ENCODE data around the gene USP50. TPM values are rescaled to one million over a fixed set of nuclear protein-coding genes. Genes with fewer than 3 reads are reported as not detected.

The USP50 gene
- polyA plus RNA-seq, 3 donors, result not detected

- Histone ChIP-seq H3K9ac (ENCODE audit: insufficient read depth, low read length, poor library complexity, severe bottlenecking) (no peak overlapping the region), H3K4me2 (replicated peaks; ENCODE audit: extremely low read depth, low read length, poor library complexity, severe bottlenecking) (no peak overlapping the region), H3K4me3 (replicated peaks in 1 of 3; ENCODE audit: low read depth in 2 of 3, low read length in 3 of 3) (no peak overlapping the region), H3K27me3 (ENCODE audit: control insufficient read depth in 2 of 2, insufficient read depth in 2 of 2, low read length in 2 of 2) (no peaks in the 10 kb centered on the region), H2AFZ (ENCODE audit: insufficient read depth, low read depth, low read length, poor library complexity, severe bottlenecking) (no peak overlapping the region), H4K20me1 (ENCODE audit: insufficient read depth, low read length) (no peaks in the 10 kb centered on the region), H3K79me2 (ENCODE audit: insufficient read depth, low read length) (no peaks in the 10 kb centered on the region), H3K4me1 (ENCODE audit: control insufficient read depth in 1 of 2, insufficient read depth in 2 of 2, low read length in 2 of 2) (no peaks in the 10 kb centered on the region), H3K36me3 (replicated peaks in 1 of 2; ENCODE audit: control insufficient read depth in 1 of 2, insufficient read depth in 2 of 2, low read length in 2 of 2) (peaks cover 0 to 8% of the 10 kb centered on the region in 2 donors), H3K27ac (ENCODE audit: low read depth in 1 of 2, low read length in 2 of 2) (no peak overlapping the region), H3K9me3 (replicated peaks in 1 of 2; ENCODE audit: control insufficient read depth in 1 of 2, insufficient read depth in 1 of 2, low read length in 2 of 2) (no peaks in the 10 kb centered on the region)
- H3K27ac Mint-ChIP-seq, result no peak overlapping the region
- no peaks in the 10 kb centered on the region for H3K4me1 Mint-ChIP-seq
- DNase-seq, result no peak
- H3K4me3 Mint-ChIP-seq, result no peak overlapping the region
- WGBS (ENCODE audit: insufficient coverage), result no CpG with 5 or more reads among the region's 4 CpGs
- H3K27me3 Mint-ChIP-seq (ENCODE audit: low read depth in 3 of 3), result peaks cover 0 to 3% (median 2%) of the 10 kb centered on the region in 3 donors
- peaks cover 3 to 5% of the 10 kb centered on the region in 2 donors for H3K36me3 Mint-ChIP-seq
- no peak for TF ChIP-seq CTCF (IDR thresholded peaks at IDR 0.05)
- intact Hi-C loops (cut with micrococcal nuclease), result no loop called here
- peaks cover 0 to 2% (median 0%) of the 10 kb centered on the region in 7 donors for H3K9me3 Mint-ChIP-seq
These were observed 5.8 kb upstream of the USP50 start for GRCh38 chr15:50552238-50552637.

GRCh38 chr15:50549326-50549725 is 2.9 kb upstream of the USP50 start:
- Histone ChIP-seq H3K4me2 (replicated peaks; ENCODE audit: extremely low read depth, low read length, poor library complexity, severe bottlenecking) (no peak overlapping the region), H3K36me3 (replicated peaks in 1 of 2; ENCODE audit: control insufficient read depth in 1 of 2, insufficient read depth in 2 of 2, low read length in 2 of 2) (no peaks in the 10 kb centered on the region), H2AFZ (ENCODE audit: insufficient read depth, low read depth, low read length, poor library complexity, severe bottlenecking) (no peak overlapping the region), H3K27me3 (ENCODE audit: control insufficient read depth in 2 of 2, insufficient read depth in 2 of 2, low read length in 2 of 2) (no peaks in the 10 kb centered on the region), H3K9ac (ENCODE audit: insufficient read depth, low read length, poor library complexity, severe bottlenecking) (no peak overlapping the region), H3K9me3 (replicated peaks in 1 of 2; ENCODE audit: control insufficient read depth in 1 of 2, insufficient read depth in 1 of 2, low read length in 2 of 2) (no peaks in the 10 kb centered on the region), H3K79me2 (ENCODE audit: insufficient read depth, low read length) (no peaks in the 10 kb centered on the region), H3K27ac (ENCODE audit: low read depth in 1 of 2, low read length in 2 of 2) (no peak overlapping the region), H4K20me1 (ENCODE audit: insufficient read depth, low read length) (no peaks in the 10 kb centered on the region), H3K4me1 (ENCODE audit: control insufficient read depth in 1 of 2, insufficient read depth in 2 of 2, low read length in 2 of 2) (no peaks in the 10 kb centered on the region), H3K4me3 (replicated peaks in 1 of 3; ENCODE audit: low read depth in 2 of 3, low read length in 3 of 3) (no peak overlapping the region)
- no peak for TF ChIP-seq CTCF (IDR thresholded peaks at IDR 0.05)
- H3K36me3 Mint-ChIP-seq, result no peaks in the 10 kb centered on the region
- no peak overlapping the region for H3K27ac Mint-ChIP-seq
- H3K4me3 Mint-ChIP-seq, result no peak overlapping the region
- peaks cover 0 to 3% (median 2%) of the 10 kb centered on the region in 3 donors for H3K27me3 Mint-ChIP-seq (ENCODE audit: low read depth in 3 of 3)
- no peaks in the 10 kb centered on the region for H3K4me1 Mint-ChIP-seq
- intact Hi-C loops (cut with micrococcal nuclease), result no loop called here
- WGBS (ENCODE audit: insufficient coverage), result 100% methylated on average over 4 of the region's 7 CpGs
- no peak for DNase-seq
- peaks cover 0 to 5% (median 0%) of the 10 kb centered on the region in 7 donors for H3K9me3 Mint-ChIP-seq

Data from CD14-positive monocyte (primary cell).